Measurements from ENCODE around the gene GPR156.
"Not testable (repeated sequence)": the region's sequence is repeated elsewhere in the genome, so short reads cannot be mapped to it uniquely, and the experiment has no call there.

DNA sequence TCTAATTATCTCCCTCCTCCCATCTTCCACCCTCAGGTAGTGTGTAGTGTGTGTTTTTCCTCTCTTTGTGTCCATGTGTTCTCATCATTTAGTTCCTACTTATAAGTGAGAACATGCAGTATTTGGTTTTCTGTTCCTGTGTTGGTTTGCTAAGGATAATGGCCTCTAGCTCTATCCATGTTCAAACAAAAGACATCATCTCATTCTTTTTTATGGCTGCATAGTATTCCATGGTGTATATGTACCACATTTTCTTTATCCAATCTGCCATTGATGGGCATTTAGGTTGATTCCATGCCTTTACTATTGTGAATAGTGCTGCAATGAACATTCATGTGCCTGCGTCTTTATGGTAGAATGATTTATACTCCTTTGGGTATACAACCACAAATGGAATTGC is 68.4 kb downstream of the GPR156 start:
- TF ChIP-seq, protein P1, sequence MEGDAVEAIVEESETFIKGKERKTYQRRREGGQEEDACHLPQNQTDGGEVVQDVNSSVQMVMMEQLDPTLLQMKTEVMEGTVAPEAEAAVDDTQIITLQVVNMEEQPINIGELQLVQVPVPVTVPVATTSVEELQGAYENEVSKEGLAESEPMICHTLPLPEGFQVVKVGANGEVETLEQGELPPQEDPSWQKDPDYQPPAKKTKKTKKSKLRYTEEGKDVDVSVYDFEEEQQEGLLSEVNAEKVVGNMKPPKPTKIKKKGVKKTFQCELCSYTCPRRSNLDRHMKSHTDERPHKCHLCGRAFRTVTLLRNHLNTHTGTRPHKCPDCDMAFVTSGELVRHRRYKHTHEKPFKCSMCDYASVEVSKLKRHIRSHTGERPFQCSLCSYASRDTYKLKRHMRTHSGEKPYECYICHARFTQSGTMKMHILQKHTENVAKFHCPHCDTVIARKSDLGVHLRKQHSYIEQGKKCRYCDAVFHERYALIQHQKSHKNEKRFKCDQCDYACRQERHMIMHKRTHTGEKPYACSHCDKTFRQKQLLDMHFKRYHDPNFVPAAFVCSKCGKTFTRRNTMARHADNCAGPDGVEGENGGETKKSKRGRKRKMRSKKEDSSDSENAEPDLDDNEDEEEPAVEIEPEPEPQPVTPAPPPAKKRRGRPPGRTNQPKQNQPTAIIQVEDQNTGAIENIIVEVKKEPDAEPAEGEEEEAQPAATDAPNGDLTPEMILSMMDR (tag by site-specific recombination; IDR thresholded peaks at IDR 0.05): not testable (repeated sequence)
- TF ChIP-seq ZBTB21, ZNF24, ZSCAN16, OVOL3 (tag by site-specific recombination; IDR thresholded peaks at IDR 0.05): not testable (repeated sequence)
